SU-DHL-6 (cell line): ENCODE data around the gene NBEA.

Source experiments
- EZH2phosphoT487 ChIP-seq: fragments of 200-600 bp; sonication (generic), shearing (Covaris generic); conservative IDR thresholded peaks from 2 replicates; pipeline ENCODE4 v1.6.1; 2018; ENCODE audit warnings: mild to moderate bottlenecking, antibody characterized with exemption, low read length, moderate library complexity, mixed read lengths
- TF ChIP-seq, protein P1 (sequence below): fragments of 200-600 bp; sonication (generic); IDR thresholded peaks from one replicate; pipeline ENCODE4 v1.5.1; 2017; ENCODE audit warnings: antibody characterized with exemption, mild to moderate bottlenecking, low read length, moderate library complexity; ENCODE audit not compliant: insufficient read depth, poor library complexity, severe bottlenecking

DNA sequence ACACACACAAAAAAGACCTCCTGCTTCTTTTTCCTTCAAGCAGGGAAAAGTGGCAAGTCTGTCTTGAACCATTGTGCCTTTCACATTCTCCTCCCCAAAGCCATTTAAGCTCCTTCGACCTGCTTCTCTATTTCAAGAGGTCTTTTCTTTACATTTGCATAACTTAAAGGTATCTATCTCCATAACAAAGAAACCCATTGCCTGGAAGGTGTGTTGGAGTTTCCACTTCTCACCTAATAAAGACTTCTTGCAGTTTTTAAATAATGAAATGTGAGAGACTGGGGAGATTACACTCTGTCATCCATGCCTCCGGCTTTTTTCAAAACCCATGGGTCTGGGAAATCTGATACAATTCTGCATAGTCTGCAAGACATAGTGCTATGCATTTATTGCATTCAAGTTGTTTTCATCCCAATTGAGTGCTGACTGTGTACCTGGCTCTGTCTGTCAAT is 41.8 kb upstream of the NBEA start:
- TF ChIP-seq, protein P1, sequence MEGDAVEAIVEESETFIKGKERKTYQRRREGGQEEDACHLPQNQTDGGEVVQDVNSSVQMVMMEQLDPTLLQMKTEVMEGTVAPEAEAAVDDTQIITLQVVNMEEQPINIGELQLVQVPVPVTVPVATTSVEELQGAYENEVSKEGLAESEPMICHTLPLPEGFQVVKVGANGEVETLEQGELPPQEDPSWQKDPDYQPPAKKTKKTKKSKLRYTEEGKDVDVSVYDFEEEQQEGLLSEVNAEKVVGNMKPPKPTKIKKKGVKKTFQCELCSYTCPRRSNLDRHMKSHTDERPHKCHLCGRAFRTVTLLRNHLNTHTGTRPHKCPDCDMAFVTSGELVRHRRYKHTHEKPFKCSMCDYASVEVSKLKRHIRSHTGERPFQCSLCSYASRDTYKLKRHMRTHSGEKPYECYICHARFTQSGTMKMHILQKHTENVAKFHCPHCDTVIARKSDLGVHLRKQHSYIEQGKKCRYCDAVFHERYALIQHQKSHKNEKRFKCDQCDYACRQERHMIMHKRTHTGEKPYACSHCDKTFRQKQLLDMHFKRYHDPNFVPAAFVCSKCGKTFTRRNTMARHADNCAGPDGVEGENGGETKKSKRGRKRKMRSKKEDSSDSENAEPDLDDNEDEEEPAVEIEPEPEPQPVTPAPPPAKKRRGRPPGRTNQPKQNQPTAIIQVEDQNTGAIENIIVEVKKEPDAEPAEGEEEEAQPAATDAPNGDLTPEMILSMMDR: no peak
- no peak for TF ChIP-seq EZH2phosphoT487
